Esophagus squamous epithelium (tissue), 5 donors: Measurements from ENCODE around the gene GET4. TPM values are rescaled to one million over a fixed set of nuclear protein-coding genes. Genes with fewer than 3 reads are reported as not detected.

Source experiments
- DNase-seq: peaks from one replicate; lab custom pipeline; 2025; lab: John Stamatoyannopoulos, UW
- H3K27ac ChIP-seq, 4 donors: fragments of 200-600 bp; sonication (generic); one replicate each; pipeline ENCODE4 v1.5.1; 2016 to 2019; ENCODE audit warnings: mild to moderate bottlenecking in 1 of 4
- H3K27me3 ChIP-seq, 4 donors: fragments of 200-600 bp; sonication (generic); 1 replicate in 3 of 4; 2 replicates in 1 of 4; pipeline versions ENCODE4 v1.5.1 to v1.6.0; 2017 to 2021; ENCODE audit warnings: antibody characterized with exemption in 1 of 4
- H3K36me3 ChIP-seq, 3 donors: fragments of 200-600 bp; sonication (generic); one replicate each; pipeline ENCODE4 v1.5.1; 2016 to 2019
- H3K4me1 ChIP-seq, 3 donors: fragments of 200-600 bp; sonication (generic); one replicate each; pipeline ENCODE4 v1.5.1; 2017 to 2019
- H3K4me3 ChIP-seq, 4 donors: fragments of 200-600 bp; sonication (generic); 1 replicate in 3 of 4; 2 replicates in 1 of 4; pipeline ENCODE4 v1.5.1; 2016 to 2019; ENCODE audit warnings: mild to moderate bottlenecking in 2 of 4, moderate library complexity in 1 of 4
- H3K9me3 ChIP-seq, 3 donors: fragments of 200-600 bp; sonication (generic); one replicate each; pipeline ENCODE4 v1.5.1; 2016 to 2019
- POLR2A ChIP-seq, 4 donors: fragments of 450-650 bp; IDR thresholded peaks; one replicate each; pipeline ENCODE4 v1.6.1; 2017; ENCODE audit warnings: antibody characterized with exemption in 4 of 4, mild to moderate bottlenecking in 4 of 4, moderate library complexity in 3 of 4
- WGBS, 2 donors: methylation state at CpG; one replicate each; pipeline ENCODE4 v1.1.5; 2018; 5-methylcytosine and 5-hydroxymethylcytosine counted together
- intact Hi-C: fragments of 100-400 bp; cut with DNase I; formaldehyde crosslinking; loops from one replicate; pipeline ENCODE4 v1.15.0; 2022
- total RNA-seq, 4 donors: library from RNA; depleted of rRNA; stranded (reverse); fragments of >200 nt; gene quantifications; one replicate each; pipeline ENCODE4 v1.1.0, GENCODE V29; 2016
- TF ChIP-seq, protein P1 (sequence below), 6 experiments: fragments of 450-650 bp in 4 of 6; fragments of 200-600 bp in 2 of 6; sonication (generic) in 2 of 6; IDR thresholded peaks; one replicate each; pipeline ENCODE4 v1.5.1; 2016 to 2019; ENCODE audit warnings: antibody characterized with exemption in 6 of 6, mild to moderate bottlenecking in 4 of 6, moderate library complexity in 4 of 6
- donor health status: DM: yes; HTN: yes; CAD: no.

GET4 gene
- total RNA-seq, 4 donors from 2014 or later, result 22.3 to 29.6 (median 27.8) TPM

GRCh38 chr7:879093-879492 is 2.7 kb downstream of the GET4 start:
- TF ChIP-seq, protein P1, sequence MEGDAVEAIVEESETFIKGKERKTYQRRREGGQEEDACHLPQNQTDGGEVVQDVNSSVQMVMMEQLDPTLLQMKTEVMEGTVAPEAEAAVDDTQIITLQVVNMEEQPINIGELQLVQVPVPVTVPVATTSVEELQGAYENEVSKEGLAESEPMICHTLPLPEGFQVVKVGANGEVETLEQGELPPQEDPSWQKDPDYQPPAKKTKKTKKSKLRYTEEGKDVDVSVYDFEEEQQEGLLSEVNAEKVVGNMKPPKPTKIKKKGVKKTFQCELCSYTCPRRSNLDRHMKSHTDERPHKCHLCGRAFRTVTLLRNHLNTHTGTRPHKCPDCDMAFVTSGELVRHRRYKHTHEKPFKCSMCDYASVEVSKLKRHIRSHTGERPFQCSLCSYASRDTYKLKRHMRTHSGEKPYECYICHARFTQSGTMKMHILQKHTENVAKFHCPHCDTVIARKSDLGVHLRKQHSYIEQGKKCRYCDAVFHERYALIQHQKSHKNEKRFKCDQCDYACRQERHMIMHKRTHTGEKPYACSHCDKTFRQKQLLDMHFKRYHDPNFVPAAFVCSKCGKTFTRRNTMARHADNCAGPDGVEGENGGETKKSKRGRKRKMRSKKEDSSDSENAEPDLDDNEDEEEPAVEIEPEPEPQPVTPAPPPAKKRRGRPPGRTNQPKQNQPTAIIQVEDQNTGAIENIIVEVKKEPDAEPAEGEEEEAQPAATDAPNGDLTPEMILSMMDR (IDR thresholded peaks at IDR 0.05), result no peak
- no peak for TF ChIP-seq POLR2A (IDR thresholded peaks at IDR 0.05)
- Histone ChIP-seq H3K9me3 (no peaks in the 10 kb centered on the region), H3K36me3 (peaks cover 0 to 23% (median 5%) of the 10 kb centered on the region in 3 donors), H3K27ac (peak overlapping the region in 1 of 4 donors; percentile 43), H3K27me3 (no peaks in the 10 kb centered on the region), H3K4me1 (peaks cover 32 to 80% (median 33%) of the 10 kb centered on the region in 3 donors), H3K4me3 (no peak overlapping the region)
- 87 to 90% methylated on average over 6 to 15 of the region's 15 CpGs for WGBS, 2 donors
- DNase-seq, result no peak
- intact Hi-C loops, result no loop called here

DNA sequence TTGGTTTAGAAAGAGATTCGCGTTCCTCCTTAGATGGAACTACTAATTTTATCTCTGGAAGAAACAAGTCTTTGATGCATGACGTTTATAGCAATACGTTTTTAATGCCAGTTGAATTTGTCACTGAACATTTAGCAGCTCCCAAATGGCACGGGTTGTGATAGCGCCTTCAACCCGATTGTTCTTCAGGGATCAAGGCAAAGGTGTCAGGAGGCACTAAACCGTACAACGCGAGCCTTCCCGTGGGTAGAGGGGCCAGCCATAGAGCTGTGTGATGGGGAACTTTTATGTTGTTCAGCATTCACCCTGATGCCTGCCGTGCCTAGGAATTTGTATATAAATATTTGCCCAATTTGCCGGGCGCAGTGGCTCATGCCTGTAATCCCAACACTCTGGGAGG is 3.4 kb downstream of the GET4 start:
- Histone ChIP-seq H3K27ac (peak overlapping the region in 1 of 4 donors; percentile 43), H3K27me3 (no peaks in the 10 kb centered on the region), H3K4me1 (peaks cover 38 to 80% (median 39%) of the 10 kb centered on the region in 3 donors), H3K4me3 (no peak overlapping the region), H3K9me3 (no peaks in the 10 kb centered on the region), H3K36me3 (peaks cover 0 to 23% (median 5%) of the 10 kb centered on the region in 3 donors)
- intact Hi-C loops, result no loop called here
- WGBS, 2 donors, result 77 to 80% methylated on average over 12 to 13 of the region's 14 CpGs
- TF ChIP-seq POLR2A (IDR thresholded peaks at IDR 0.05), result no peak
- TF ChIP-seq, protein P1 (IDR thresholded peaks at IDR 0.05), result no peak
- DNase-seq, result no peak

DNA sequence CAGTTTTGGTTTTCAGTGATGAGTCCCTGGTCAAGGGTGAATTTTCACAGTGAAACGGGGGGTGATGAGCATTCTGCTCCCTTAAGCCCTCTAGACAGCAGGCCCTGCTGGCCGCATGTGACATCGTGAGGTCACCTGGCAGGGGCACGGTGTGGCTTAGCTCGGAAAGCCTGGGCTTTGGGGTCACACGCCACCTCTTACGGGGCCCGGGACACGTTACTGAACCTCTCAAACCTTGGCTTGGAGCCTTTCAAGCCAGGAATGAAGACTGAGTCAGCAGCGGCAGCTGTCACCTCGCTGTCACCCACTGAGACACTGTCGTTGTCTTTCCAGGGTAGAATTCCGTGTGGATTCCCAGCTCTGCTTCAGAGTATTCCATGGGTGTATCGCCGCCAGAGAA is 4.1 kb downstream of the GET4 start:
- Histone ChIP-seq H3K4me1 (peaks cover 37 to 81% (median 44%) of the 10 kb centered on the region in 3 donors), H3K36me3 (peaks cover 0 to 23% (median 5%) of the 10 kb centered on the region in 3 donors), H3K27ac (no peak overlapping the region), H3K9me3 (no peaks in the 10 kb centered on the region), H3K27me3 (no peaks in the 10 kb centered on the region), H3K4me3 (no peak overlapping the region)
- 71 to 92% methylated on average over 4 to 8 of the region's 15 CpGs for WGBS, 2 donors
- TF ChIP-seq POLR2A (IDR thresholded peaks at IDR 0.05), result no peak
- TF ChIP-seq, protein P1 (IDR thresholded peaks at IDR 0.05), result no peak
- intact Hi-C loops, result no loop called here
- DNase-seq, result no peak

DNA sequence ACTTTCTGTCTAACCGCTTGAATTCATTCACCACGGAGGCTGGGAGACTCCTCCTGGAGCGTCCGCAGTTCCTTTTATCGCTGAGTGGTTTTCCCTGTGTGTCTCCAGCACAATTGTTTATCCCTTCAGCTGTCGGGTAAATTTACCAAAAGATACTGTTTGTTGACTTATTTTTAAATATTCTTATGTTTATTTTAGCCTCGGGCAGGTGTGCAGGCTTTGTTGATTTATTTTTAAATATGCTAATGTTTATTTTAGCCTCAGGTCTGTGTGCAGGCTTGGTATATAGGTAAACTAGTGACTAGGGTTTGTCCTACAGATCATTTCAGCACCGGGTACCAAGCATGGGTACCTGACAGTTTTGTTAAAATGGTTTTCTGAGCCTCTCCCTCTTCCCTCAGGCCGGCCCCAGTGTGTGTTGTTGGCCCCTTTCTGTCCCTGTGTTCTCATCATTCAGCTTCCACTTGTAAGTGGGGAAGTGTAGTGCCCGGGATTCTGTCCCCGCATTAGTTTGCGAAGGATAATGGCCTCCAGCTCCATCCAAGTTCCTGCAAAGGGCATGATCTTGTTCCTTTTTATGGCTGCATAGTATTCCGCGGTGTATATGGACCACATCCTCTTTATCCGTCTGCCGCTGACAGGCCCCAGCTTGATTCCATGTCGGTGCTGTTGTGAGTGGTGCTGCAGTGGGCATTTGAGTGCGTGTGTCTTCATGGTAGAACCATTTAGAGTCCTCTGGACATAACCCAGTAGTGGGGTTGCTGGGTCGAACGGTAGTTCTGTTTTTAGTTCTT is 5.3 kb downstream of the GET4 start:
- 90% methylated on average over 19 to 20 of the region's 20 CpGs for WGBS, 2 donors
- Histone ChIP-seq H3K4me1 (peaks cover 36 to 87% (median 49%) of the 10 kb centered on the region in 3 donors), H3K27ac (no peak overlapping the region)

More for the DNA sequence above, 5.3 kb downstream of the GET4 start:
- TF ChIP-seq, protein P1 (IDR thresholded peaks at IDR 0.05), result no peak
- no peak for TF ChIP-seq POLR2A (IDR thresholded peaks at IDR 0.05)
- H3K27me3 ChIP-seq, result no peaks in the 10 kb centered on the region
- intact Hi-C loops, result no loop called here
- no peak overlapping the region for H3K4me3 ChIP-seq
- no peaks in the 10 kb centered on the region for H3K9me3 ChIP-seq
- H3K36me3 ChIP-seq, result peaks cover 2 to 34% (median 5%) of the 10 kb centered on the region in 3 donors
- no peak for DNase-seq
